SJCRH30 (cell line): ENCODE data around the gene PXMP4. TPM values are rescaled to one million over a fixed set of nuclear protein-coding genes. Genes with fewer than 3 reads are reported as not detected.

Source experiments
- DNase-seq, 2 experiments: peaks; one replicate each; pipeline ENCODE4 v3.0.0-alpha.2; 2015 to 2020
- H3K27ac ChIP-seq: fragments of 250-450 bp; sonication (Bioruptor Pico); 2 replicates; pipeline ENCODE4 v1.5.1; 2020; ENCODE audit warnings: mild to moderate bottlenecking, moderate library complexity
- H3K27me3 ChIP-seq: fragments of 250-450 bp; sonication (Bioruptor Pico); 2 replicates; pipeline ENCODE4 v1.5.1; 2020; ENCODE audit warnings: mild to moderate bottlenecking, moderate library complexity
- H3K36me3 ChIP-seq: fragments of 250-450 bp; sonication (Bioruptor Pico); 2 replicates; pipeline ENCODE4 v1.5.1; 2020; ENCODE audit warnings: mild to moderate bottlenecking, moderate library complexity
- H3K4me1 ChIP-seq: fragments of 250-450 bp; sonication (Bioruptor Pico); 2 replicates; pipeline ENCODE4 v1.5.1; 2020; ENCODE audit warnings: mild to moderate bottlenecking, moderate library complexity
- H3K4me3 ChIP-seq: fragments of 250-450 bp; sonication (Bioruptor Pico); 2 replicates; pipeline ENCODE4 v1.5.1; 2020; ENCODE audit warnings: mild to moderate bottlenecking, moderate library complexity
- H3K9me3 ChIP-seq: fragments of 250-450 bp; sonication (Bioruptor Pico); replicated peaks from 2 replicates; pipeline ENCODE4 v1.5.1; 2020; ENCODE audit warnings: mild to moderate bottlenecking, moderate library complexity
- total RNA-seq: library from RNA; depleted of rRNA; stranded (reverse); fragments of >200 nt; shearing (Covaris generic); gene quantifications from 2 replicates; pipeline ENCODE4 v1.2.3, GENCODE V29; 2014

PXMP4 gene
- total RNA-seq, 1 experiment from 2014 or later, result 8.2 TPM

- no peak for DNase-seq
- Histone ChIP-seq H3K36me3 (peaks cover 36% of the 10 kb centered on the region), H3K4me1 (peaks cover 50% of the 10 kb centered on the region)
These were observed 43.2 kb downstream of the PXMP4 start for GRCh38 chr20:33676652-33677645.

GRCh38 chr20:33676121-33676520 lies 44.0 kb downstream of the PXMP4 start:
- Histone ChIP-seq H3K4me3 (no peak overlapping the region), H3K27ac (no peak overlapping the region), H3K9me3 (no peaks in the 10 kb centered on the region), H3K27me3 (no peaks in the 10 kb centered on the region), H3K4me1 (peaks cover 50% of the 10 kb centered on the region), H3K36me3 (peaks cover 40% of the 10 kb centered on the region)
- DNase-seq, result no peak

More at GRCh38 chr20:33676652-33677645, 43.2 kb downstream of the PXMP4 start:
- no peaks in the 10 kb centered on the region for H3K9me3 ChIP-seq
- no peaks in the 10 kb centered on the region for H3K27me3 ChIP-seq
- no peak overlapping the region for H3K4me3 ChIP-seq
- no peak overlapping the region for H3K27ac ChIP-seq

GRCh38 chr20:33675136-33675959 lies 44.8 kb downstream of the PXMP4 start:
- H3K27ac ChIP-seq, result peak overlapping the region; percentile 11; the same call in 1 of the 2 replicates
- peak overlapping the region; percentile 74 for H3K4me3 ChIP-seq
- no peaks in the 10 kb centered on the region for H3K9me3 ChIP-seq
- peaks cover 50% of the 10 kb centered on the region for H3K4me1 ChIP-seq
- DNase-seq, result no peak
- peaks cover 42% of the 10 kb centered on the region for H3K36me3 ChIP-seq
- no peaks in the 10 kb centered on the region for H3K27me3 ChIP-seq

GRCh38 chr20:33674294-33675135 lies 45.6 kb downstream of the PXMP4 start, which contains the start of gene NECAB3:
TSS of gene NECAB3 (minus strand) at chr20:33674428. CDS start at chr20:33674352, 76 bp downstream.
- peaks cover 35% of the 10 kb centered on the region for H3K36me3 ChIP-seq
- no peaks in the 10 kb centered on the region for H3K9me3 ChIP-seq
- peak within 1 kb of the TSS; percentile 74 for H3K4me3 ChIP-seq
- peaks cover 43% of the 10 kb centered on the region for H3K4me1 ChIP-seq
- peak; percentile 80 to 90 for DNase-seq
- no peaks in the 10 kb centered on the region for H3K27me3 ChIP-seq
- H3K27ac ChIP-seq, result peak within 1 kb of the TSS; percentile 50

DNA sequence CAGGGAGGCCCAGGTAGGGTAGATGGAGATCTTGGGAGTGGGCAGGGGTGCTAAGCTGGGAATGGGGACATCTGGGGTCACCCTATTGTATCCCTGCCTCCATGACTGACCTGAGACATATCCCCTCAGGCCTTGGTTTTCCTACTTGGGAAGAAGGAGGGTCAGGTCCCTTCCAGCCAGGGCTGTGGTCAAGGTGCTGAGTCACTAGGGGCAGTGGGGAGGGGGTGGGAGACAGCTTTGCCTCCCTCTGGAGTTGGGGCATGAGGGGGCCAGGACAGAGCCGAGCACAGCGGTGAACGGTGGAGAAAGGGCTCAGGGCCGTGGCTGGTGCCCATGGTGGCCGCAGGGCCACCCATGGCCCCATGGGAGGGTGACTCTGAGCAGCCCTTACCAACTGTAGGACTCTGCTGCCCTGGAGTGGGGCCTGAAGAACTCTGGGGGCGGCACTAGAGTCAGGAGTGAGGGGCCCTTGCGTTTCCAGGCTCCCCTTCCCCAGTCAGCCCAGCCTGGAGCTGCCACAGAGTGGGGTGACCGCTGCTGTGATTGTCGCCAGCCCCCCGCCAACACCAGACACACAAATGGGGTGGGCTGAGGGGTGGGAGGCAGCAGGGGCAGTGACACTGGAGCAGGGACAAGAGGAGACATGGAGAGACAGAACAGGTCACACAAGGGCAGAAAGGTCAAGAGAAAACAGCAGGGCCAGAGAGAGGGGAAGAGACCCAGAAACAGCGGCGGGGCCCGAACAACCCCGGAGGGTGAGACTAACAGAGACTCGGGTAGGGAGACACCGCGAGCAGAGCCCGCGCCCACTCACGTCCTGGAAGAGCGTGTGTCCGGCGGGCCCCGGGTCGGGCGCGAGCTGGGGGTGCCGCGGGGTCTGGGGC lies 46.5 kb downstream of the PXMP4 start:
- H3K9me3 ChIP-seq, result no peaks in the 10 kb centered on the region
- no peaks in the 10 kb centered on the region for H3K27me3 ChIP-seq
- H3K36me3 ChIP-seq, result peaks cover 32% of the 10 kb centered on the region
- H3K4me3 ChIP-seq, result peak overlapping the region; percentile 74
- H3K27ac ChIP-seq, result peak overlapping the region; percentile 50
- peaks cover 34% of the 10 kb centered on the region for H3K4me1 ChIP-seq
- no peak for DNase-seq

DNA sequence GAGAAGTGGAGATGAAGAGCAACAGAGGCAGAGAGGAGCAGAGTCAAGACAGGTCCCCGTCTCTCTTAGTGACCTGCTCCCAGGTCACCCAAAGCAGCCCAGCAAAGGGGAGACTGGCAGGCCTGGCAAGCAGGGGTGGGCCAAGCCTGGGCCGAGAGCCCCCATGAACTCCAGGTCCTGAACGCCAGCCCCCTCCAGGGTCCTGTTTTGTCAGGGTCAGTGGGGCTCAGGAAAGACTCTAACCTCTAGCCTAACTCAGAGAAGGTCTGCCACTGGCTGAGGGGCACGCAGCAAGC lies 47.0 kb downstream of the PXMP4 start:
- peaks cover 29% of the 10 kb centered on the region for H3K4me1 ChIP-seq
- H3K27ac ChIP-seq, result peak overlapping the region; percentile 50
- H3K9me3 ChIP-seq, result no peaks in the 10 kb centered on the region

DNA sequence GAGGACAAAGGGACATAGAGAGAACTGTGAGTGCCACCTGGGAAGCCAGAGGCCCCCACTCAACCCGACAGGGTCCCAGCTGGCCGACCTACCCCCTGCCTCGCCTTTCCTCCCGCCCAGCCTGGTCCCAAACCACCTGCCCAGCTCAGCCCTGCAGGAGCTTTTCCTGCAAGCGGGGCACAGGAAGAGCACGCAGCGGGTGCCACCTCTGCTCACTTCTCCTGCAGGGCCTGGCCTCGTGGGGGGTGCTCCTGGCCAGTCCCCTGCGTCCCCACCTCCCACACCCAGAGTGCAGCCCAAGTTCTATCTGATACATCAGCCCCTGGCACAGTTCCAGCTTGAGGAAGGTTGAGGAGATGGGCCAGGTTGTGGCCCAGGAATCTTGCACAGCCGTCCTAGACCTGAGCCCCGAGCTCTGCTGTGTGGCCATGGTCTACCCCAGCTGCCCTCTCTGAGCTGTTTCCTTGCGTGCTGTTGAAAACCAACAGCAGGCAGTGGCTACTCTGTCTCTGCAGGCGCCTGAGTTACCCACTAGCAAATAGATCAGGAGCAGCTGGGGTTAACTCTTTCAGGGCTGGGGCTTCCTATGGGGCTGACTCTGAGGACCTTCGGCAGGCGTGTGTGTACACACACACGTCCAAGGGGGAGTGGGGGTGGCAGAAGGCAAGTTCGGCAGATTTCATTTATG lies 47.5 kb downstream of the PXMP4 start:
- DNase-seq, result peak; percentile 60 to 67
- H3K27ac ChIP-seq, result no peak overlapping the region; the same call in 1 of the 2 replicates
- H3K4me1 ChIP-seq, result peaks cover 24% of the 10 kb centered on the region
- peak overlapping the region; percentile 74 for H3K4me3 ChIP-seq
- no peaks in the 10 kb centered on the region for H3K27me3 ChIP-seq
- H3K9me3 ChIP-seq, result no peaks in the 10 kb centered on the region
- peaks cover 41% of the 10 kb centered on the region for H3K36me3 ChIP-seq

More for the DNA sequence above, 47.0 kb downstream of the PXMP4 start:
- Histone ChIP-seq H3K27me3 (no peaks in the 10 kb centered on the region), H3K36me3 (peaks cover 38% of the 10 kb centered on the region), H3K4me3 (peak overlapping the region; percentile 74)
- no peak for DNase-seq

- no peaks in the 10 kb centered on the region for H3K9me3 ChIP-seq
- H3K4me3 ChIP-seq, result no peak overlapping the region
- H3K36me3 ChIP-seq, result peaks cover 36% of the 10 kb centered on the region
- H3K4me1 ChIP-seq, result peaks cover 21% of the 10 kb centered on the region
- H3K27me3 ChIP-seq, result no peaks in the 10 kb centered on the region
- no peak for DNase-seq
- no peak overlapping the region for H3K27ac ChIP-seq
These were observed 48.4 kb downstream of the PXMP4 start for GRCh38 chr20:33671573-33672288.

DNA sequence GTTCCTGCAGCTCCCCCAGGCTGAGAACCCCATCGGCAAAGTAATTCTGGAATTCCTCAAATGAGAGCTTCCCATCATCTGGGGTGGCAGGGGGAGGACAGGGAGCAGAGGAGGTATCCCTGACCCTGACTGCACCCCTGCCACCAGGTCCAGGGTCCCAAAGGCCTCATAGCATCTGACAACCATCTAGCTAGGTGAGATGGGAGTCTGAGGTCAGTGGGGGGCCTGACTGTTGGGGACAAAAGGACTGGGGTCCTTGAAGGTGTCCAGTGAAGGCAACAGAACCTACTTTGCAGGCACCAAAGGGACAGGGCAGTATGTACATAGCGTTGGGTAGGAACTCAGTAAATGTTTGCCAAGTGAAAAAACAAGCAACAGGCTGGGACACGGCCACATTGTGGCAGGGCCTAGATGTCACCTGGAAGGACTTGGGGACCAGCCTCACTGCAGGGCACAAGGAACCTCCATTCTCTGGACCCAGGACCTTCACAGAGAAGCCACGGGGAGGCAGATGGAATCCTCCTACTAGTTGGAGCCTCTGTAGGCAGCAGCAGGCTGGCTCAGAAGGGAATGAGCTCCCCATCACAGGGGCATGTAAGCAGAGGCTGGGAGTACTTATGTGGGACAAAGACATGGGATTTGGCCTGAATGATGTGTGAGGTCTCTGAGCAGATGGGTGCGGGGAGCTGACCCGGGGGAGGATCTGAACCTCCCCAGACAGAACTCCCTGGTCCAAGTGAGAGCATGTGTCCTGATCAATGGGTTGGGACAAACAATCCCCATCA lies 49.2 kb downstream of the PXMP4 start:
- Histone ChIP-seq H3K27me3 (no peaks in the 10 kb centered on the region), H3K4me1 (peaks cover 21% of the 10 kb centered on the region), H3K27ac (no peak overlapping the region), H3K36me3 (peaks cover 28% of the 10 kb centered on the region), H3K4me3 (no peak overlapping the region), H3K9me3 (no peaks in the 10 kb centered on the region)
- DNase-seq, result no peak

DNA sequence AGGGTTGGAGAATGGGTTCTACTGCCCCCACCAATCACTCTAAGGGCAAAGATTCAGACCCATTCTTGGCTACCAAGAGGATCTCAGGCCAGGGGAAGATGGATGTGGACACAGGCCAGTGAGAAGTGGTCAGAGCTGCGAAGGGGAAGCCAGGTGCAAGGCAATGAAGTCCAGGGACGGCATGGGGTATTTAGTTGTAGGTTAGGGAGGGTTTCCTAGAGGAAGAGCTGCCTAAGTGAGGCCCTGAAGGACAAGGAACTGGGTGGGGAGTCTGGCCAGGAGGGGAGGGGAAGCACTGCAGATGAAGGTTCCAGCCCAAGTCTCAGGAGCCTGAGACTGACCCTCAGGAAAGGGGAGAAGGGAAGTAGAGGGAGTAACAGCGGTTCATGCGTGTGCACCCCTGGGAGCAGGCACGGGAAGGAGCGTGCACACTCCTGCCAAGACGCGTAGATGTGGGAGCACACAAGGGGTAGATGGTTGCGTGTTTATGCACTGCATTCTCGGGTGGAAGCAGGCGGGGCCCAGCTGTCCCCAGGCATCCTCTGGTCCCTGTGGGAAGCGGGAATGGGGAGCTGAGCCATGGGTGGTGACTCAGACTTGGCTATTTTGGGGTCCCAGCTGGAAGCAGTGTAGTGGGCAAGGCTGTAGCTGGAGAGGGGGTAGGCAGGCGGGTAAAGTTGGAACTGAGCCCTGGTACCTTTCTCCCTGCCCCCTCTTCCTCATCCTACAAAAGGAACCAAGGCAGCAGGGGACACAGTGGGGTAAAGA lies 50.1 kb downstream of the PXMP4 start:
- Histone ChIP-seq H3K27me3 (no peaks in the 10 kb centered on the region), H3K36me3 (peaks cover 28% of the 10 kb centered on the region), H3K9me3 (no peaks in the 10 kb centered on the region), H3K27ac (no peak overlapping the region), H3K4me3 (no peak overlapping the region), H3K4me1 (peaks cover 14% of the 10 kb centered on the region)
- no peak for DNase-seq

DNA sequence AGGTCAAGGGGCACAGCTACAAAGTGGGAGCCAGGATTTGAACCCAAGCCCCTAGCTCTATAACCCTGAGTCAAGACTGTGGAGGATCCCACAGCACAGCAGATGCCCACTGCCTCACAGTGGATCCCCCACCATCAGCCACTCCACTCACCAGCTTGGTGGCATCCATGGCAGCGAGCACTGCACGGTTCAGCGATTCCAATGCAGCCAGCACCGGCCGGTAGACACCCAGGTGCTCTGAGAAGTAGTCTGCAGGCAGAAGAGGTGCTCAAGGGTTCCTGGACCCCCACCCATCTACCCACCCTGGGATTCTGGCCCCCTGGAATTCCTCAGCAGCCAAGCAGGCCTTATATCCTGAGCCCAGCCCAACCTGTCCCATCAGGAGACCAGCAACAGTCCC lies 50.9 kb downstream of the PXMP4 start:
- Histone ChIP-seq H3K27ac (no peak overlapping the region), H3K4me1 (peaks cover 12% of the 10 kb centered on the region), H3K4me3 (no peak overlapping the region)

More for the DNA sequence above, 50.9 kb downstream of the PXMP4 start:
- DNase-seq, result no peak
- no peaks in the 10 kb centered on the region for H3K27me3 ChIP-seq
- H3K36me3 ChIP-seq, result peaks cover 28% of the 10 kb centered on the region
- no peaks in the 10 kb centered on the region for H3K9me3 ChIP-seq
